HG03097 (cell line): ENCODE measurements around the gene EYA4.
"Not testable (repeated sequence)": the region's sequence is repeated elsewhere in the genome, so short reads cannot be mapped to it uniquely, and the experiment has no call there.

ENCODE experiments used
- ATAC-seq: cut with Tn5 transposase; IDR thresholded peaks from one replicate; pipeline ENCODE4 v1.9.1; 2021; ENCODE audit not compliant: unreplicated experiment, low FRiP score

EYA4 gene

GRCh38 chr6:133551436-133551835, 310.3 kb downstream of the EYA4 start:
- ATAC-seq, result no peak

DNA sequence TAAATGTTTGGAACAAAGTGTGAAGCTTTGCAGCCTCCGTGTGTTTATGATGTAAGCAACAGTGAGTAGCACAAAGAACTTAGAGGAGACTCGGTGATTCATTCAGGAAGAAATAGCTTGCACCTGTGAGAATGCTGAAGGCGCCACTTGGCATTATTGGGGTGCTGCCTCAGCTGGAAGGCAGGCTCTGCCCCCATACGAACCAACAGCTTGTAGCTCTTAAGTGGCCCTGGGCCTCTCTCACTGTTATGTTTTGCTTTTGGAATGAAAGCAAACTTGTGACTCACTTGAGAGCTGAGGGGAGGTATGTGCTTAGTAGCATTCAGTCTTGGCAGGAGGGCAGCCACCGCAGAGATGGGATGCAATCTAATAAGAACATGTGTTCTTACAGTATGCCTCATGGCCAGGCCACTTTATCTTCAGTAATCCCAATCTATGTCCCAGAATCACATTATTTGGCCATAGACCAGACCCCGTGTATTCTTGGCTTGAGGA, 310.7 kb downstream of the EYA4 start:
- no peak for ATAC-seq

DNA sequence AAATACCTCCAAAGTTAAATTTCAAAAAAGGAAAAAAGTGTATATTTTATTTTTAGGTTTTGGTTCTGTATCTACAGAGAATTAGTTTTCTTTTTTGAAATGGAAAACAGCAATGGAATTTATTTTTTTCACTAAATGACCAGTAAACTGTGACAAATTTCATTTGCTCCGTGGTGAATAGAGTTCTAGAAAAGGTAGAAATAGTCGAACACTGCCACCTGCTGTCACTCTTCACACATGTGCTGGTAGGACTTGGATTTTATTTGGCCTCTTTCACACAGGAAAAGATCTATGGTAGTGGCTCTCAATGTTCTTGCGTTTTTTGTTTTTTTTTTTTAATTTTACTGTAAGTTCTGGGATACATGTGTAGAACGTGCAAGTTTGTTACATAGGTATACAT, 312.5 kb downstream of the EYA4 start:
- ATAC-seq, result no peak

- ATAC-seq, result not testable (repeated sequence)
Measured at GRCh38 chr6:133554121-133554520, 313.0 kb downstream of the EYA4 start.

DNA sequence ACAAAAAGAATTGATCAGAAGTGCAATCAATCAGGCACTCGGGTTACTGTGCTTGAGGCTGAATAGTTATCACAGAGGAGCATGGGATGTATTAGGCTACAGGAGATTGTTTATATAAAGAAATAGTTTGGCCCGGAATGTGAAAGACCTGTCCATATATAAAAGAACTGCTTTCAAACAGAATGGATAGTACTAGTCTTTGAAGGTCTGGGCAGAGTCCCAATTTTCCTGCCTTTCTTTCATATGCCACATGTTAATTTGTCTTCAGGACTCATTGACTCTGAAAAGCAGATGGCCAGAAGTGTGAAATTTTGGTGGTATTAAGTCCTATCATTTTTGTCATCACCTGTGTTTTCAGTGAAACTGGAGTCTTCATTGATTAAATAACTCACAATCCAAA, 314.5 kb downstream of the EYA4 start:
- no peak for ATAC-seq

GRCh38 chr6:133559926-133560325, 318.8 kb downstream of the EYA4 start:
- no peak for ATAC-seq

- ATAC-seq, result no peak
Measured at GRCh38 chr6:133567636-133568035, 326.5 kb downstream of the EYA4 start.

DNA sequence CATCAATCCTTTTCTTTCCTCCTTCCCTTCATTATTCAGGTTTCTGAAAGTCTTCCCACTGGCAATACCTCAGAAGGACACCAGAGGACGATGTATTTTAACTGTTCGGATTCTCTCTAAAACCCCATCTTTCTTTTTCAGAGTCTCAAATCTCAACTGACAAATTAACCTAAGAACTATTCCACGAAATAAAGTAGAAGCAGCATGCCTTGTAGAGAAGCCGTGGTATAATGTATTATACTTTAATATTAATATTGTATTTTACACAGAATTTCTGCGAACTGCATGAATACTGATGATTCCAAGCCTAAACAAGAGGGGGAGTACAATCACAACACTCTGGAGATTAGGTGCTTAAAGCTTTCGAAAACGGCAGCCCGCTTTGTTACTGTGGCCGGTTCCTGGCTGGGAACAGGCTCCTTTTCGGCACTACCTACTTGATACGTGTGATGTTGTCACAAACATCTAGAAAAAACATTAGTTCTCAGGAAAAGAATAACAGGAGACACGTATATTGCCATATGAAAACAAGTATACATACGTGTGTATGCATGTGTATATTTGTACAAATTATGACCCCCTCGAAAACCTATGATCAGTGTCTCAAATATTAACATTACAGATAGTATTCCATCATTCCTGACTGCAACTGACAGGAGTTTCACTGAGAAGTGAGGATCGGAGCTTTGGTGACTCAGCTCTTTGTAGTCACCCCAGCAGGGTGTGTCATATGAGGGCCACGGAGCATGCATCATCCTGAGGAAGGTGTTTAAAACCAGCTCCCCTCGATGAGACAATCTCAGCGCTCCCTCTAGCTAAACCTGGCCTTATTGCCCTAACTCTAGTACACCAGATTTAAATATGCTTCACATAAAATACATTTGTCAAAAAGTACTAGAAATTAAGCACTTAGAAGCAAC, 328.1 kb downstream of the EYA4 start:
- ATAC-seq, result peak; percentile 64

DNA sequence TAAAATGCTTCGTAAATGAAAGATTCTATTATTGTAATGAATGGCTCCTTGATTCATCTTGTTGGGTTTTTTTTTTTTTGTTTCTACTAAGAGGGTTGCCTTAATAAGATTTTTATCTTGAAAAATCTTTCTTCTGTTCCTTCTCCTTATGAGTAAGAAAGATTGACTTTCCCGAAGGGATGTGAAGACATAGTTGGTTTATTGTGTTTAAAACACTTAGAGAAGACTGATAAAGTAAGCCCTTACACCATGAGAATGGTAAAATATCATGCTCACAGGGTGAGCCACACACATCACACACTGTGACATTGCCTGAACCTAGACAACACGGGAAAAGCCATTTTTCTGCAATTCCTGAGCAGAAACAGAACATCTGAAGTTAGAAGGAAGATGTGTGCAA, 330.5 kb downstream of the EYA4 start:
- ATAC-seq, result no peak

DNA sequence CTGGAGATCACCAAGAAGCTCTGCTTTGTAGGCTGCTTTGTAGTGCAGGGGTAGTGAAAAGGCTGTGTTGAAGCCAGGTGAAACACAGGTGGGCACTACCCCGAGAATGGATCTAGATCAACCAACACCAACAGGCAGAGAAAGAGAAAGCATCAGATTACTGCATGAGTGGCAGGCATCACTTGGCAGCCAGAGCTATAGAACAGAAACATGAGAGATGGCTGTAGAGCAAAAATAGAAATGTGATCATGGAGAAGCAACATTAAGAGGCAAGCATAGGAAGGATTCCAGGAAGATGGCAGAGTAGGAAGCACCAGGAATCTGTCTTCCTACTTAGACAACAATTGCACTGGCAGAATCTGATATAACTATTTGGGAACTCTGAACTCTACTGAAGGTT, 336.7 kb downstream of the EYA4 start:
- no peak for ATAC-seq
